Measurements from ENCODE around the gene TMC8.
A peak's percentile ranks its signal among the peaks of the same experiment; 100 is the strongest.
"Not testable (repeated sequence)": the region's sequence is repeated elsewhere in the genome, so short reads cannot be mapped to it uniquely, and the experiment has no call there.

TMC8 gene

GRCh38 chr17:78110363-78111015 is 20.1 kb upstream of the TMC8 start:
- no peak for DNase-seq

GRCh38 chr17:78111016-78111726 is 19.4 kb upstream of the TMC8 start:
- no peak for DNase-seq

- DNase-seq: no peak
Observed at GRCh38 chr17:78111727-78112517, 18.6 kb upstream of the TMC8 start.

GRCh38 chr17:78112518-78113471 is 17.8 kb upstream of the TMC8 start:
- peak; percentile 76 for DNase-seq

GRCh38 chr17:78113804-78114785 is 16.5 kb upstream of the TMC8 start:
- no peak for DNase-seq

- DNase-seq: no peak
Observed at GRCh38 chr17:78114831-78115723, 15.5 kb upstream of the TMC8 start.

GRCh38 chr17:78115803-78116202 is 14.8 kb upstream of the TMC8 start:
- DNase-seq: not testable (repeated sequence)

GRCh38 chr17:78116411-78116810 is 14.2 kb upstream of the TMC8 start:
- no peak for DNase-seq

- DNase-seq: no peak
Observed at GRCh38 chr17:78117027-78117981, 13.3 kb upstream of the TMC8 start.

GRCh38 chr17:78118801-78119241 is 11.8 kb upstream of the TMC8 start:
- DNase-seq: no peak

- no peak for DNase-seq
Observed at GRCh38 chr17:78120537-78120936, 10.0 kb upstream of the TMC8 start.

- DNase-seq: no peak
Observed at GRCh38 chr17:78120971-78121800, 9.4 kb upstream of the TMC8 start.

- DNase-seq: no peak
Observed at GRCh38 chr17:78121801-78122215, 8.8 kb upstream of the TMC8 start.

GRCh38 chr17:78122216-78122930 is 8.2 kb upstream of the TMC8 start:
- no peak for DNase-seq

- DNase-seq: no peak
Observed at GRCh38 chr17:78122931-78123249, 7.7 kb upstream of the TMC8 start.

- no peak for DNase-seq
Observed at GRCh38 chr17:78123258-78123929, 7.2 kb upstream of the TMC8 start.
